ENCODE results near the gene ODC1.
"Not testable (repeated sequence)": the region's sequence is repeated elsewhere in the genome, so short reads cannot be mapped to it uniquely, and the experiment has no call there.

ODC1 gene

GRCh38 chr2:10442469-10443126, 5.5 kb downstream of the ODC1 start:
- not testable (repeated sequence) for H3K23ac ChIP-seq (ENCODE audit: low read length in 2 of 2); H3K18ac ChIP-seq (ENCODE audit: low read depth in 1 of 2, low read length in 2 of 2); H2BK120ac ChIP-seq (ENCODE audit: low read depth, low read length); H4K8ac ChIP-seq (ENCODE audit: low read length); DNase-seq; H3K4me3 ChIP-seq (ENCODE audit: insufficient read depth in 1 of 2, low read depth in 1 of 2, low read length in 2 of 2); H3K14ac ChIP-seq (ENCODE audit: low read length in 2 of 2); H2BK5ac ChIP-seq (ENCODE audit: low read depth, low read length, poor library complexity, severe bottlenecking); H3K27ac ChIP-seq (ENCODE audit: low read length, poor library complexity, severe bottlenecking); H3K4me1 ChIP-seq (ENCODE audit: control insufficient read depth, insufficient read depth, low read depth, low read length); H2AK5ac ChIP-seq (ENCODE audit: low read length, severe bottlenecking); H2BK15ac ChIP-seq (ENCODE audit: low read depth, poor library complexity, severe bottlenecking); H3K9ac ChIP-seq (ENCODE audit: low read length); H3K4me2 ChIP-seq (ENCODE audit: low read length, poor library complexity, severe bottlenecking); H3K4ac ChIP-seq (ENCODE audit: low read depth in 1 of 2, low read length in 2 of 2); H4K91ac ChIP-seq (ENCODE audit: low read length); H3K9me3 ChIP-seq (ENCODE audit: control insufficient read depth, low read length); H2BK12ac ChIP-seq (ENCODE audit: low read length in 2 of 2); H2AFZ ChIP-seq (ENCODE audit: low read depth, low read length); H3K27me3 ChIP-seq (ENCODE audit: control insufficient read depth in 1 of 2, insufficient read depth in 1 of 2, low read length in 2 of 2)
- 100% methylated on average over 1 of the region's 2 CpGs for WGBS
- H3K79me1 ChIP-seq (replicated peaks; ENCODE audit: low read length, poor library complexity, severe bottlenecking): peaks cover 11% of the 10 kb centered on the region
- H3K36me3 ChIP-seq (ENCODE audit: control insufficient read depth in 1 of 2, insufficient read depth in 2 of 2, low read depth in 1 of 2, low read length in 2 of 2): peaks cover 42 to 55% of the 10 kb centered on the region in 2 experiments

GRCh38 chr2:10441948-10442347, 6.2 kb downstream of the ODC1 start:
- Histone ChIP-seq H3K4me3 (ENCODE audit: insufficient read depth in 1 of 2, low read depth in 1 of 2, low read length in 2 of 2) (no peak overlapping the region), H3K14ac (ENCODE audit: low read length in 2 of 2) (no peak overlapping the region), H3K18ac (ENCODE audit: low read depth in 1 of 2, low read length in 2 of 2) (no peak overlapping the region), H4K8ac (ENCODE audit: low read length) (no peak overlapping the region), H2BK15ac (ENCODE audit: low read depth, poor library complexity, severe bottlenecking) (no peak overlapping the region), H2BK12ac (ENCODE audit: low read length in 2 of 2) (no peak overlapping the region), H3K27me3 (ENCODE audit: control insufficient read depth in 1 of 2, insufficient read depth in 1 of 2, low read length in 2 of 2) (no peaks in the 10 kb centered on the region), H3K79me1 (replicated peaks; ENCODE audit: low read length, poor library complexity, severe bottlenecking) (peaks cover 11% of the 10 kb centered on the region), H3K9me3 (ENCODE audit: control insufficient read depth, low read length) (no peaks in the 10 kb centered on the region), H3K4me1 (ENCODE audit: control insufficient read depth, insufficient read depth, low read depth, low read length) (peaks cover 6% of the 10 kb centered on the region), H3K4me2 (ENCODE audit: low read length, poor library complexity, severe bottlenecking) (no peak overlapping the region), H2BK5ac (ENCODE audit: low read depth, low read length, poor library complexity, severe bottlenecking) (no peak overlapping the region), H4K91ac (ENCODE audit: low read length) (no peak overlapping the region), H3K4ac (ENCODE audit: low read depth in 1 of 2, low read length in 2 of 2) (no peak overlapping the region), H3K36me3 (ENCODE audit: control insufficient read depth in 1 of 2, insufficient read depth in 2 of 2, low read depth in 1 of 2, low read length in 2 of 2) (peaks cover 42 to 55% of the 10 kb centered on the region in 2 experiments), H2AFZ (ENCODE audit: low read depth, low read length) (no peak overlapping the region), H3K9ac (ENCODE audit: low read length) (no peak overlapping the region), H3K23ac (ENCODE audit: low read length in 2 of 2) (no peak overlapping the region), H2BK120ac (ENCODE audit: low read depth, low read length) (no peak overlapping the region), H3K27ac (ENCODE audit: low read length, poor library complexity, severe bottlenecking) (no peak overlapping the region), H2AK5ac (ENCODE audit: low read length, severe bottlenecking) (no peak overlapping the region)
- no peak for DNase-seq
- 97% methylated on average over 8 of the region's 8 CpGs for WGBS

DNA sequence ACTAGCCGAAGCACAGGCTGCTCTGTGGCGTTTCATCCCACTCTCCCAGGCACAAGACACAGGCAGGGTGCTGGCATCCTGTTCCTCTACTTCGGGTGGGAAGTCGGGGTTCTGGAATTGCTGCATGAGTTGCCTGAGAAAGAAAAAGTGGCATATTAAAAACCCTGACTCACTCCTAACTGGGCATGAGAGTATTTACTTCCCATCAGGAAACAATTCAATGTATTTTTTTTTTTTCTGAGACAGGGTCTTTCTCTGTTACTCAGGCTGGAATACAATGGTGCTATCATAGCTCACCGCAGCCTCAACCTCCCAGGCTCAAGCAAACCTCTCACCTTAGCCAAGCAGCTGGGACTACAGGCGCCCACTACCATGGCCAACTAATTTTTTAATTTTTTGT, 7.4 kb downstream of the ODC1 start:
- no peak overlapping the region for H3K9ac ChIP-seq (ENCODE audit: low read length)
- no peak overlapping the region for H2AK5ac ChIP-seq (ENCODE audit: low read length, severe bottlenecking)
- H2AFZ ChIP-seq (ENCODE audit: low read depth, low read length): no peak overlapping the region
- no peak overlapping the region for H2BK12ac ChIP-seq (ENCODE audit: low read length in 2 of 2)
- no peak overlapping the region for H3K14ac ChIP-seq (ENCODE audit: low read length in 2 of 2)
- H3K4me2 ChIP-seq (ENCODE audit: low read length, poor library complexity, severe bottlenecking): no peak overlapping the region
- no peak overlapping the region for H3K18ac ChIP-seq (ENCODE audit: low read depth in 1 of 2, low read length in 2 of 2)
- no peak overlapping the region for H3K23ac ChIP-seq (ENCODE audit: low read length in 2 of 2)
- H3K4me3 ChIP-seq (ENCODE audit: insufficient read depth in 1 of 2, low read depth in 1 of 2, low read length in 2 of 2): no peak overlapping the region
- WGBS: 97% methylated on average over 6 of the region's 6 CpGs
- no peaks in the 10 kb centered on the region for H3K27me3 ChIP-seq (ENCODE audit: control insufficient read depth in 1 of 2, insufficient read depth in 1 of 2, low read length in 2 of 2)
- no peak overlapping the region for H3K27ac ChIP-seq (ENCODE audit: low read length, poor library complexity, severe bottlenecking)
- no peak overlapping the region for H2BK5ac ChIP-seq (ENCODE audit: low read depth, low read length, poor library complexity, severe bottlenecking)
- H3K4me1 ChIP-seq (ENCODE audit: control insufficient read depth, insufficient read depth, low read depth, low read length): peaks cover 2% of the 10 kb centered on the region
- H2BK120ac ChIP-seq (ENCODE audit: low read depth, low read length): no peak overlapping the region
- H3K9me3 ChIP-seq (ENCODE audit: control insufficient read depth, low read length): no peaks in the 10 kb centered on the region
- H3K4ac ChIP-seq (ENCODE audit: low read depth in 1 of 2, low read length in 2 of 2): no peak overlapping the region
- no peak overlapping the region for H4K8ac ChIP-seq (ENCODE audit: low read length)
- no peak overlapping the region for H4K91ac ChIP-seq (ENCODE audit: low read length)
- no peak overlapping the region for H2BK15ac ChIP-seq (ENCODE audit: low read depth, poor library complexity, severe bottlenecking)
- DNase-seq: no peak
- H3K36me3 ChIP-seq (ENCODE audit: control insufficient read depth in 1 of 2, insufficient read depth in 2 of 2, low read depth in 1 of 2, low read length in 2 of 2): peaks cover 42 to 55% of the 10 kb centered on the region in 2 experiments
- peaks cover 11% of the 10 kb centered on the region for H3K79me1 ChIP-seq (replicated peaks; ENCODE audit: low read length, poor library complexity, severe bottlenecking)

DNA sequence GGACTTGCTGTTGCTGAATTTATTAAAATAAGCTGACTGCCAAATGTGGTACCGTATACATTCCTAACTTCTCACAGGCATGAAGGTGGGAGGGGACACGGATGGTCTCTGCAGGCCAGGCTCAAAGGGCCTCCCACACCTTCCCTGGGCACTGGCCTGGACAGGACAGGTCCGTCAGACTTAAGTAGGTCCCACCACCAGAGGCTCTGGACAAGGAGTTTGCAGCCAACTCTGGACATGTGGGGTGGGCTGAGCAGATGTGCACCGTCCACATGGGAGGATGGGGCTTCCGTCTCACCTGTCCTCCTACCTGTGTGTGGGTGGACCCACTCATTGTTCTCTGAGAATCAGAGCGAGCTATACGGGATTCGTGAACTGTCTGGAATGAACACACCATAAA, 8.2 kb downstream of the ODC1 start:
- no peak overlapping the region for H4K91ac ChIP-seq (ENCODE audit: low read length)
- WGBS: 96% methylated on average over 8 of the region's 8 CpGs
- no peak overlapping the region for H2BK5ac ChIP-seq (ENCODE audit: low read depth, low read length, poor library complexity, severe bottlenecking)
- H2BK120ac ChIP-seq (ENCODE audit: low read depth, low read length): no peak overlapping the region
- H3K9ac ChIP-seq (ENCODE audit: low read length): no peak overlapping the region
- no peaks in the 10 kb centered on the region for H3K9me3 ChIP-seq (ENCODE audit: control insufficient read depth, low read length)
- H2AK5ac ChIP-seq (ENCODE audit: low read length, severe bottlenecking): no peak overlapping the region
- DNase-seq: no peak
- H3K14ac ChIP-seq (ENCODE audit: low read length in 2 of 2): no peak overlapping the region
- H4K8ac ChIP-seq (ENCODE audit: low read length): no peak overlapping the region
- peaks cover 11% of the 10 kb centered on the region for H3K79me1 ChIP-seq (replicated peaks; ENCODE audit: low read length, poor library complexity, severe bottlenecking)
- peaks cover 42 to 55% of the 10 kb centered on the region in 2 experiments for H3K36me3 ChIP-seq (ENCODE audit: control insufficient read depth in 1 of 2, insufficient read depth in 2 of 2, low read depth in 1 of 2, low read length in 2 of 2)
- no peak overlapping the region for H2BK15ac ChIP-seq (ENCODE audit: low read depth, poor library complexity, severe bottlenecking)
- no peak overlapping the region for H3K4me2 ChIP-seq (ENCODE audit: low read length, poor library complexity, severe bottlenecking)
- no peak overlapping the region for H3K4ac ChIP-seq (ENCODE audit: low read depth in 1 of 2, low read length in 2 of 2)
- H2BK12ac ChIP-seq (ENCODE audit: low read length in 2 of 2): no peak overlapping the region
- H3K18ac ChIP-seq (ENCODE audit: low read depth in 1 of 2, low read length in 2 of 2): no peak overlapping the region
- no peak overlapping the region for H3K27ac ChIP-seq (ENCODE audit: low read length, poor library complexity, severe bottlenecking)
- H3K4me3 ChIP-seq (ENCODE audit: insufficient read depth in 1 of 2, low read depth in 1 of 2, low read length in 2 of 2): no peak overlapping the region
- no peak overlapping the region for H3K23ac ChIP-seq (ENCODE audit: low read length in 2 of 2)
- no peaks in the 10 kb centered on the region for H3K27me3 ChIP-seq (ENCODE audit: control insufficient read depth in 1 of 2, insufficient read depth in 1 of 2, low read length in 2 of 2)
- H2AFZ ChIP-seq (ENCODE audit: low read depth, low read length): no peak overlapping the region
- H3K4me1 ChIP-seq (ENCODE audit: control insufficient read depth, insufficient read depth, low read depth, low read length): peaks cover 2% of the 10 kb centered on the region

Data from mesenchymal stem cell (in vitro differentiated cells and primary cell).